ENCODE measurements around the gene DPH1.
A peak's percentile ranks its signal among the peaks of the same experiment; 100 is the strongest.

Gene DPH1

GRCh38 chr17:2033153-2033552 lies 3.2 kb downstream of the DPH1 start:
- Histone ChIP-seq H3K36me3 (ENCODE audit: insufficient read depth, low read depth, low read length) (peaks cover 4% of the 10 kb centered on the region; the same call in 1 of the 2 replicates), H3K4me1 (ENCODE audit: insufficient read depth, low read length) (no peaks in the 10 kb centered on the region), H3K9me3 (ENCODE audit: insufficient read depth, low read depth, low read length) (no peaks in the 10 kb centered on the region), H3K4me3 (ENCODE audit: low read length) (no peak overlapping the region), H3K9ac (ENCODE audit: low read depth, low read length) (no peak overlapping the region), H3K27me3 (ENCODE audit: insufficient read depth, low read length) (peaks cover 17% of the 10 kb centered on the region), H3K27ac (ENCODE audit: low read length) (no peak overlapping the region)

- no peaks in the 10 kb centered on the region for H3K9me3 ChIP-seq (ENCODE audit: insufficient read depth, low read depth, low read length)
- H3K27ac ChIP-seq (ENCODE audit: low read length), result no peak overlapping the region
- H3K4me1 ChIP-seq (ENCODE audit: insufficient read depth, low read length), result no peaks in the 10 kb centered on the region
- H3K9ac ChIP-seq (ENCODE audit: low read depth, low read length), result no peak overlapping the region
- H3K27me3 ChIP-seq (ENCODE audit: insufficient read depth, low read length), result peaks cover 7% of the 10 kb centered on the region
- H3K36me3 ChIP-seq (ENCODE audit: insufficient read depth, low read depth, low read length), result peaks cover 4% of the 10 kb centered on the region; the same call in 1 of the 2 replicates
- no peak overlapping the region for H3K4me3 ChIP-seq (ENCODE audit: low read length)
These were observed 4.2 kb downstream of the DPH1 start for GRCh38 chr17:2034157-2034556.

GRCh38 chr17:2034806-2035540 lies 5.0 kb downstream of the DPH1 start:
- Histone ChIP-seq H3K9ac (ENCODE audit: low read depth, low read length) (no peak overlapping the region), H3K4me1 (ENCODE audit: insufficient read depth, low read length) (no peaks in the 10 kb centered on the region)

GRCh38 chr17:2035541-2036488 lies 5.9 kb downstream of the DPH1 start:
- Histone ChIP-seq H3K27me3 (ENCODE audit: insufficient read depth, low read length) (no peaks in the 10 kb centered on the region), H3K4me1 (ENCODE audit: insufficient read depth, low read length) (no peaks in the 10 kb centered on the region), H3K27ac (ENCODE audit: low read length) (no peak overlapping the region), H3K9me3 (ENCODE audit: insufficient read depth, low read depth, low read length) (no peaks in the 10 kb centered on the region), H3K9ac (ENCODE audit: low read depth, low read length) (no peak overlapping the region), H3K4me3 (ENCODE audit: low read length) (no peak overlapping the region), H3K36me3 (ENCODE audit: insufficient read depth, low read depth, low read length) (peaks cover 4% of the 10 kb centered on the region; the same call in 1 of the 2 replicates)

More at GRCh38 chr17:2034806-2035540, 5.0 kb downstream of the DPH1 start:
- Histone ChIP-seq H3K4me3 (ENCODE audit: low read length) (no peak overlapping the region), H3K27me3 (ENCODE audit: insufficient read depth, low read length) (no peaks in the 10 kb centered on the region), H3K9me3 (ENCODE audit: insufficient read depth, low read depth, low read length) (no peaks in the 10 kb centered on the region), H3K36me3 (ENCODE audit: insufficient read depth, low read depth, low read length) (peaks cover 4% of the 10 kb centered on the region; the same call in 1 of the 2 replicates), H3K27ac (ENCODE audit: low read length) (no peak overlapping the region)

- Histone ChIP-seq H3K9me3 (ENCODE audit: insufficient read depth, low read depth, low read length) (no peaks in the 10 kb centered on the region), H3K27ac (ENCODE audit: low read length) (no peak overlapping the region), H3K4me3 (ENCODE audit: low read length) (no peak overlapping the region), H3K27me3 (ENCODE audit: insufficient read depth, low read length) (no peaks in the 10 kb centered on the region), H3K9ac (ENCODE audit: low read depth, low read length) (no peak overlapping the region), H3K4me1 (ENCODE audit: insufficient read depth, low read length) (no peaks in the 10 kb centered on the region), H3K36me3 (ENCODE audit: insufficient read depth, low read depth, low read length) (peaks cover 4% of the 10 kb centered on the region; the same call in 1 of the 2 replicates)
These were observed 7.2 kb downstream of the DPH1 start for GRCh38 chr17:2037155-2037554.

- H3K4me3 ChIP-seq (ENCODE audit: low read length), result no peak overlapping the region
- H3K4me1 ChIP-seq (ENCODE audit: insufficient read depth, low read length), result no peaks in the 10 kb centered on the region
- no peaks in the 10 kb centered on the region for H3K9me3 ChIP-seq (ENCODE audit: insufficient read depth, low read depth, low read length)
- H3K9ac ChIP-seq (ENCODE audit: low read depth, low read length), result no peak overlapping the region
- peaks cover 16% of the 10 kb centered on the region for H3K36me3 ChIP-seq (ENCODE audit: insufficient read depth, low read depth, low read length)
- no peaks in the 10 kb centered on the region; the same call in 1 of the 2 replicates for H3K27me3 ChIP-seq (ENCODE audit: insufficient read depth, low read length)
- H3K27ac ChIP-seq (ENCODE audit: low read length), result no peak overlapping the region
These were observed 10.4 kb downstream of the DPH1 start for GRCh38 chr17:2040219-2040827.

- Histone ChIP-seq H3K4me1 (ENCODE audit: insufficient read depth, low read length) (no peaks in the 10 kb centered on the region), H3K36me3 (ENCODE audit: insufficient read depth, low read depth, low read length) (peaks cover 16% of the 10 kb centered on the region), H3K4me3 (ENCODE audit: low read length) (peak overlapping the region; percentile 78; the same call in 1 of the 2 replicates), H3K27me3 (ENCODE audit: insufficient read depth, low read length) (no peaks in the 10 kb centered on the region; the same call in 1 of the 2 replicates), H3K9ac (ENCODE audit: low read depth, low read length) (peak overlapping the region; percentile 35; the same call in 1 of the 2 replicates), H3K27ac (ENCODE audit: low read length) (no peak overlapping the region), H3K9me3 (ENCODE audit: insufficient read depth, low read depth, low read length) (no peaks in the 10 kb centered on the region)
These were observed 11.1 kb downstream of the DPH1 start for GRCh38 chr17:2040942-2041560.

GRCh38 chr17:2041561-2042389 lies 11.8 kb downstream of the DPH1 start, which contains the start of gene OVCA2:
Gene OVCA2 (plus strand): TSS chr17:2042022. CDS start chr17:2042048, 26 bp downstream.
- Histone ChIP-seq H3K36me3 (ENCODE audit: insufficient read depth, low read depth, low read length) (peaks cover 16% of the 10 kb centered on the region), H3K9me3 (ENCODE audit: insufficient read depth, low read depth, low read length) (no peaks in the 10 kb centered on the region), H3K4me3 (ENCODE audit: low read length) (peak within 1 kb of the TSS; percentile 78), H3K9ac (ENCODE audit: low read depth, low read length) (peak within 1 kb of the TSS; percentile 78), H3K27ac (ENCODE audit: low read length) (no peak within 1 kb of the TSS), H3K4me1 (ENCODE audit: insufficient read depth, low read length) (no peaks in the 10 kb centered on the region), H3K27me3 (ENCODE audit: insufficient read depth, low read length) (no peaks in the 10 kb centered on the region; the same call in 1 of the 2 replicates)

GRCh38 chr17:2042390-2042847 lies 12.5 kb downstream of the DPH1 start:
- Histone ChIP-seq H3K27me3 (ENCODE audit: insufficient read depth, low read length) (peaks cover 2% of the 10 kb centered on the region), H3K4me3 (ENCODE audit: low read length) (peak overlapping the region; percentile 78), H3K9ac (ENCODE audit: low read depth, low read length) (peak overlapping the region; percentile 78), H3K27ac (ENCODE audit: low read length) (no peak overlapping the region), H3K9me3 (ENCODE audit: insufficient read depth, low read depth, low read length) (no peaks in the 10 kb centered on the region), H3K36me3 (ENCODE audit: insufficient read depth, low read depth, low read length) (peaks cover 15% of the 10 kb centered on the region), H3K4me1 (ENCODE audit: insufficient read depth, low read length) (no peaks in the 10 kb centered on the region)

GRCh38 chr17:2042933-2043332 lies 13.0 kb downstream of the DPH1 start:
- no peak overlapping the region for H3K27ac ChIP-seq (ENCODE audit: low read length)
- H3K4me1 ChIP-seq (ENCODE audit: insufficient read depth, low read length), result no peaks in the 10 kb centered on the region
- H3K9ac ChIP-seq (ENCODE audit: low read depth, low read length), result peak overlapping the region; percentile 78; the same call in 1 of the 2 replicates
- peaks cover 11% of the 10 kb centered on the region for H3K36me3 ChIP-seq (ENCODE audit: insufficient read depth, low read depth, low read length)
- H3K27me3 ChIP-seq (ENCODE audit: insufficient read depth, low read length), result peaks cover 7% of the 10 kb centered on the region
- H3K4me3 ChIP-seq (ENCODE audit: low read length), result peak overlapping the region; percentile 78; the same call in 1 of the 2 replicates
- H3K9me3 ChIP-seq (ENCODE audit: insufficient read depth, low read depth, low read length), result no peaks in the 10 kb centered on the region
